ENCODE results near the gene MAGEF1. TPM values are rescaled to one million over a fixed set of nuclear protein-coding genes. Genes with fewer than 3 reads are reported as not detected.

Gene MAGEF1
- polyA plus RNA-seq (ENCODE audit: insufficient read length in 3 of 3), result 10 to 100 TPM; 87.1 to 95.8 (median 92.4) TPM

- DNase-seq (ENCODE audit: low read depth in 3 of 3, low spot score in 2 of 3), result peak in 1 of 3 donors; percentile 77
Observed at GRCh38 chr3:184711493-184712247, at the start of gene MAGEF1. Gene MAGEF1 (minus strand): TSS chr3:184712064. CDS start chr3:184711821, 243 bp downstream.

DNA sequence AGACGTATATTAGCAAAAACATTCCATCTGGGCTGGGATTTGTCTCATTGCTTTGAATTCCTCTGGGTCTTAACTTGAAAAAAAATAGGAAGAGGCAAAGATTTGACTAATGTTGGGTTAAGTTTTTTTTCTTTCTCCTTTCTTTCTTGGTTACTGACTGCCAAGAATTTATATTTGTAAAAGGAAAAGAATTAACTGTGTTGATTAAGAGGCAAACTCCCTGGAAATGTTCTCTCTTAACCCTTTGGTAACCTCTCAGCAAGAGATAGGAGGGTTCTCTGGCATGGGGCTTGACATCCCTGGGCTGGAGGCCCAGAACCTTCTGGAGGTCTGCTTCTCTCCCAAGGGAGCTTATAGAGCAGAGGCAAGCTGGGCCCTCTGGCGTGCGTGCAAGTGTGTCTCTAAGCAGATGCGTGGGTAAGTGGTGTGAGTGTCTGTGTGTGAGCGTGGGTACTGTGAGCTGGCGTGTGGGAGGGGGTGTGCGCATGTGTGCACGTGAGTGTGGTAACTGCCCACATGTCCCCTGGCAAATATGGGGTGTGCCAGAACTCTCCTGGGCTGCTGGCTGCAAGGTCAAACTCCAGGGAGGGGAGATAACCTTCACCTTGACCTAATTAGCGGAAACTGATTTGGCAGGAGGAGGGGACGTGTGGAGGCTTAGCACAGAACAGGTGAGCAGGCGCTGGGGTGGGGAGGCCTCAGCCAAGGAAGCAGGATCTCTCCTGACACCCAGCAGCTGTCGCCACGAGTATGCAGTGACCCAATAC is 49.4 kb upstream of the MAGEF1 start:
- no peak for DNase-seq (ENCODE audit: low read depth in 3 of 3, low spot score in 2 of 3)

GRCh38 chr3:184760337-184761074 is 48.6 kb upstream of the MAGEF1 start:
- DNase-seq (ENCODE audit: low read depth in 3 of 3, low spot score in 2 of 3), result no peak

DNA sequence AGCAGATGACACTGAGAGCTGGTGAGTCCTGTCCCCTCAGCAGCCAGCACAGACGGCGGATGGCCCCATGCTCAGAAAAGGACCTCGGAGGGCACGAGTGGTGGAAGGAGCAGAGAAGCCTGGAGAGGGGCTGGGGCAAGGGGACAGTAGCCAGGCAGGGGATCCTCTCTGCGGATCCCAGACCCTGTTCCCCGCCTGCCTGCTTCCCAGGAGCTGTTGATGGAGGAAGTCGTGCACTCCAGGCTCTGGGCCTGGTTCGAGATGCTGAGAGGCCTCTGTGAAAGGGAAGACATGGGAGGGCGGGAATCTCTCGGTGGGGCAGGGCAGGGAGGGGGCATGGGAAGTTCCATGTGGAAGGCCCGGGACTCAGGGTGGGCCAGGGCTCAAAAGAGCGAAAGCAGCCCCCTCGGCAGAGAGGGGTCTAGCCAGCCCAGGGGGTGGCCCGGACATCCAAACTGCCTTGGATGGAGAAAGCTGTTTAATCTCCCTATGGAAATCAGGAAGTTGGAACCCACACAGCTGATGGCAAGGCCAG is 47.9 kb upstream of the MAGEF1 start:
- no peak for DNase-seq (ENCODE audit: low read depth in 3 of 3, low spot score in 2 of 3)

GRCh38 chr3:184758056-184758455 is 46.2 kb upstream of the MAGEF1 start:
- DNase-seq (ENCODE audit: low read depth in 3 of 3, low spot score in 2 of 3), result no peak

GRCh38 chr3:184757022-184757651 is 45.3 kb upstream of the MAGEF1 start:
- no peak for DNase-seq (ENCODE audit: low read depth in 3 of 3, low spot score in 2 of 3)

GRCh38 chr3:184756151-184757021 is 44.5 kb upstream of the MAGEF1 start:
- no peak for DNase-seq (ENCODE audit: low read depth in 3 of 3, low spot score in 2 of 3)

- DNase-seq (ENCODE audit: low read depth in 3 of 3, low spot score in 2 of 3), result no peak
Observed at GRCh38 chr3:184755315-184755731, 43.5 kb upstream of the MAGEF1 start.

GRCh38 chr3:184752361-184752760 is 40.5 kb upstream of the MAGEF1 start:
- no peak for DNase-seq (ENCODE audit: low read depth in 3 of 3, low spot score in 2 of 3)

- no peak for DNase-seq (ENCODE audit: low read depth in 3 of 3, low spot score in 2 of 3)
Observed at GRCh38 chr3:184751204-184752040, 39.6 kb upstream of the MAGEF1 start.

- no peak for DNase-seq (ENCODE audit: low read depth in 3 of 3, low spot score in 2 of 3)
Observed at GRCh38 chr3:184750349-184751083, 38.7 kb upstream of the MAGEF1 start.

- DNase-seq (ENCODE audit: low read depth in 3 of 3, low spot score in 2 of 3), result no peak
Observed at GRCh38 chr3:184749168-184749744, 37.4 kb upstream of the MAGEF1 start.

GRCh38 chr3:184748219-184749135 is 36.6 kb upstream of the MAGEF1 start:
- no peak for DNase-seq (ENCODE audit: low read depth in 3 of 3, low spot score in 2 of 3)

DNA sequence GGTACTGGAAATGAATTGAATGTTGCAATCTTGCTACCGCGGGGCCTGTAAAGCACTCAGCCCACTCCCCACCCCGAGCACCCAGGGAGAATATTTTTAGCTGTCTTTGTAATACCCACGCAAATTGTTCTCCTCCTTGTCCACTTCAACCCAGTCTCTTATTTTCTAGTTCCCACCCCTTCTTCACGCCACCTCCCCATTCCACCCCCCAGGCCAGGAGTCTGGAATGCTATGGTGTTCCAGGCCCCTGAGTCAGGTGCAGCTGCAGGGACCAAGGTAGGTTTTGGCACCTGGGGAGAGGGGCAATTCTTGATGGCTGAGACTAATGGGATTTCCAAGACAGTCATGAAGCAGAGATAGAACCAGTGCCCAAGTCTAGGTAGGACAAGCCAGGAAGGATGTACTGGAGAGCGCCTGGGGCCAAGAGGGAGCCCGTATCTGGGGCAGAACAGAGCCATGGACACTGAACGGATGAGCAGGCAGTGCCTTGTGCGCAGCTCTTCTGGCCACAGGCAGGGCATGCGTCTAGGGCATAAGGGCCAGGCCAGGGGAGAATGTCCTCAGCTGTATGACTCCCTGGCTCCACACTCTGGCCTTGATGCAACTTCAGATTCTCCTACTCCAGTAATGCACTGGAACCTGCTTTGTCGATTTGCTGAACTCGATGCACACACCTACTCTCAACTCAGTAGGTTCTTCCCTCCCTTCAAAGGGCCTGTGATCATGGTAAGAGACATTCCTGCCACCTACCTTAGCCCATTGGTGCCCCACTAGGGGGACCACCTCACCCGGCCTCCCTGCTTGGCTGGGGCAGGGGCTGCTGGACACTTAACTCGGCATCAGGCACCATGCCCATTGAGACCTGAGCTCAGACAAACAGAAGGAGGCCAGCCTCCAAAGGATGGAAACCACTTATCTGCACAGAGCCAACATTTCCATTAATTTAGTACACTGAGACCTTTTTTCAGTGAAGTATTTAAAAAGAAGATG is 34.6 kb upstream of the MAGEF1 start:
- DNase-seq (ENCODE audit: low read depth in 3 of 3, low spot score in 2 of 3), result no peak

DNA sequence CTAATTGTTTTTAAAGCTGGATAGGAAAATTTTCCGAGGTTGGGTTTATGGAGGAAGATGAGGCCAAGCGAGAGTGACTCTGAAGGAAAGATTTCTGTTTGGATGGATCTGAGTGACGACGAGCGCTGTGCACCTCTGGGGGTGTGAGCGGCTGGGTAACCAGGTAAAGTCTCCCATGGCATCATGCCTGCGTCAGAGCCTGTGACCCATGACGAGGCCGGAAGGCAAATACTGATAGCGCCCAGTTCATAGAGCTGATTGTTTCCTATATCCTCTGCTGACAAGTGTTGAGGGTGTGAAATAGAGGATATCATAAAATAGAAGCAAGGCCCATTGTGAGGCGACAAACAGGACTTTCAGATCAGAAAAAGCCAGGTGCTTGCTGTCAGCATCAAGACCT is 33.7 kb upstream of the MAGEF1 start:
- no peak for DNase-seq (ENCODE audit: low read depth in 3 of 3, low spot score in 2 of 3)
